ENCODE measurements around the gene IRX2.

IRX2 gene

GRCh38 chr5:2742921-2743679 is 8.4 kb downstream of the IRX2 start:
- POLR2A ChIA-PET = no interaction called here
- no peak for DNase-seq (ENCODE audit: extremely low spot score)
- no peak for TF ChIP-seq CTCF (IDR thresholded peaks at IDR 0.05; ENCODE audit: control extremely low read depth, extremely low read depth, low read depth, missing control alignments)
- CTCF ChIA-PET = no interaction called here

GRCh38 chr5:2741956-2742355 is 9.5 kb downstream of the IRX2 start:
- TF ChIP-seq CTCF (IDR thresholded peaks at IDR 0.05; ENCODE audit: control extremely low read depth, extremely low read depth, low read depth, missing control alignments) = no peak
- POLR2A ChIA-PET = no interaction called here
- CTCF ChIA-PET = no interaction called here
- DNase-seq (ENCODE audit: extremely low spot score) = no peak

- CTCF ChIA-PET = no interaction called here
- TF ChIP-seq CTCF (IDR thresholded peaks at IDR 0.05; ENCODE audit: control extremely low read depth, extremely low read depth, low read depth, missing control alignments) = no peak
- no peak for DNase-seq (ENCODE audit: extremely low spot score)
- POLR2A ChIA-PET = no interaction called here
Measured at GRCh38 chr5:2740876-2741555, 10.5 kb downstream of the IRX2 start.

GRCh38 chr5:2740051-2740875 is 11.2 kb downstream of the IRX2 start:
- TF ChIP-seq CTCF (IDR thresholded peaks at IDR 0.05; ENCODE audit: control extremely low read depth, extremely low read depth, low read depth, missing control alignments) = no peak
- CTCF ChIA-PET = no interaction called here
- DNase-seq (ENCODE audit: extremely low spot score) = no peak
- POLR2A ChIA-PET = no interaction called here

GRCh38 chr5:2739360-2740050 is 12.0 kb downstream of the IRX2 start:
- TF ChIP-seq CTCF (IDR thresholded peaks at IDR 0.05; ENCODE audit: control extremely low read depth, extremely low read depth, low read depth, missing control alignments) = no peak
- ChIA-PET CTCF (no interaction called here), POLR2A (no interaction called here)
- no peak for DNase-seq (ENCODE audit: extremely low spot score)

- POLR2A ChIA-PET = no interaction called here
- TF ChIP-seq CTCF (IDR thresholded peaks at IDR 0.05; ENCODE audit: control extremely low read depth, extremely low read depth, low read depth, missing control alignments) = no peak
- CTCF ChIA-PET = no interaction called here
- DNase-seq (ENCODE audit: extremely low spot score) = no peak
Measured at GRCh38 chr5:2738700-2739359, 12.6 kb downstream of the IRX2 start.
